B cell (primary cell): ENCODE data around the gene SHISA7. TPM values are rescaled to one million over a fixed set of nuclear protein-coding genes. Genes with fewer than 3 reads are reported as not detected.
A peak's percentile ranks its signal among the peaks of the same experiment; 100 is the strongest.

Experiments
- ATAC-seq: fragments of 200-7000 bp; cut with Tn5 transposase; one replicate; pipeline ENCODE4 v1.10.0; 2021; ENCODE audit warnings: low read depth, mild to moderate bottlenecking, moderate number of reproducible peaks, moderate library complexity
- CTCF ChIA-PET: fragments of 350-600 bp; sonication (Branson Sonifier 250); formaldehyde crosslinking; loops from one replicate; lab custom pipeline; 2021; ENCODE audit warnings: antibody characterized with exemption, inconsistent platforms; lab: Charles Lee
- POLR2A ChIA-PET: fragments of 350-600 bp; sonication (Branson Sonifier 250); formaldehyde crosslinking; loops from one replicate; lab custom pipeline; 2021; ENCODE audit warnings: antibody characterized with exemption; lab: Charles Lee
- DNase-seq: peaks from one replicate; pipeline ENCODE4 v3.0.0; 2013
- H2AFZ ChIP-seq: 2 replicates; pipeline ENCODE4 v1.6.1; 2012; ENCODE audit warnings: mild to moderate bottlenecking, low read depth, low read length; ENCODE audit not compliant: insufficient read depth, poor library complexity, severe bottlenecking
- H3K27ac ChIP-seq, 2 donors: 1 replicate in 1 of 2; 2 replicates in 1 of 2; pipeline ENCODE4 v1.5.1; 2012 to 2013; ENCODE audit warnings: low read length in 2 of 2, mild to moderate bottlenecking in 2 of 2, moderate library complexity in 1 of 2
- H3K27me3 ChIP-seq, 4 experiments: fragments of 200-600 bp in 1 of 4; sonication (generic) in 1 of 4; replicated peaks in 1 of 4; 1 replicate in 2 of 4; 2 replicates in 2 of 4; pipeline versions ENCODE4 v1.6.1 to v1.7.0; 2013 to 2016; ENCODE audit warnings: low read length in 3 of 4, mild to moderate bottlenecking in 2 of 4, mixed read lengths in 1 of 4, moderate library complexity in 1 of 4; ENCODE audit not compliant: insufficient read depth in 4 of 4, control insufficient read depth in 3 of 4; ENCODE audit errors: control extremely low read depth in 1 of 4
- H3K36me3 ChIP-seq, 2 experiments: replicated peaks in 1 of 2; 1 replicate in 1 of 2; 2 replicates in 1 of 2; pipeline versions ENCODE4 v1.6.1 to v1.7.1; 2013; ENCODE audit warnings: low read length in 1 of 2; ENCODE audit not compliant: insufficient read depth in 2 of 2, control insufficient read depth in 1 of 2; ENCODE audit errors: control extremely low read depth in 1 of 2, extremely low read depth in 1 of 2
- H3K4me1 ChIP-seq, 2 donors: fragments of 200-600 bp in 1 of 2; sonication (generic) in 1 of 2; 1 replicate in 1 of 2; 2 replicates in 1 of 2; pipeline versions ENCODE4 v1.5.1 to v1.6.1; 2013 to 2017; ENCODE audit warnings: low read length in 2 of 2; ENCODE audit not compliant: control insufficient read depth in 2 of 2, insufficient read depth in 2 of 2
- H3K4me2 ChIP-seq: replicated peaks from 2 replicates; pipeline ENCODE3; 2012; ENCODE audit warnings: mild to moderate bottlenecking, low read depth, low read length; ENCODE audit not compliant: poor library complexity, severe bottlenecking
- H3K4me3 ChIP-seq, 5 experiments: fragments of 200-600 bp in 1 of 5; sonication (generic) in 1 of 5; 1 replicate in 3 of 5; 2 replicates in 2 of 5; pipeline versions ENCODE4 v1.5.1 to v1.7.0; 2011 to 2016; ENCODE audit warnings: low read length in 4 of 5, mild to moderate bottlenecking in 4 of 5, low read depth in 2 of 5, control low read depth in 1 of 5, moderate library complexity in 1 of 5; ENCODE audit not compliant: insufficient read depth in 1 of 5; ENCODE audit errors: control extremely low read depth in 1 of 5, extremely low read depth in 1 of 5
- H3K79me2 ChIP-seq: fragments of 200-600 bp; sonication (generic); one replicate; pipeline ENCODE4 v1.6.0; 2016; ENCODE audit warnings: low read length; ENCODE audit not compliant: control insufficient read depth, insufficient read depth
- H3K9ac ChIP-seq: fragments of 200-600 bp; sonication (generic); 2 replicates; pipeline ENCODE4 v1.6.1; 2017; ENCODE audit warnings: mild to moderate bottlenecking, low read length, moderate library complexity
- H3K9me3 ChIP-seq, 3 donors: one replicate each; pipeline versions ENCODE4 v1.6.1 to v1.7.1; 2013; ENCODE audit warnings: low read length in 2 of 3; ENCODE audit not compliant: control insufficient read depth in 2 of 3, insufficient read depth in 1 of 3; ENCODE audit errors: control extremely low read depth in 1 of 3
- H4K20me1 ChIP-seq: 2 replicates; pipeline ENCODE4 v1.6.0; 2012; ENCODE audit warnings: mild to moderate bottlenecking, low read length; ENCODE audit not compliant: insufficient read depth, control insufficient read depth, poor library complexity, severe bottlenecking
- H3K27ac Mint-ChIP-seq: one replicate; pipeline ENCODE4 v1.8.0; 2021; ENCODE audit warnings: mixed read lengths
- H3K27me3 Mint-ChIP-seq: one replicate; pipeline ENCODE4 v1.8.0; 2021; ENCODE audit warnings: mixed read lengths
- H3K4me1 Mint-ChIP-seq: one replicate; pipeline ENCODE4 v1.8.0; 2021; ENCODE audit warnings: mixed read lengths
- H3K4me3 Mint-ChIP-seq: one replicate; pipeline ENCODE4 v1.8.0; 2021; ENCODE audit warnings: mixed read lengths
- H3K9me3 Mint-ChIP-seq: one replicate; pipeline ENCODE4 v1.8.0; 2022; ENCODE audit warnings: mixed read lengths; ENCODE audit not compliant: insufficient read depth
- CTCF ChIP-seq: fragments of 200-600 bp; IDR thresholded peaks from one replicate; pipeline ENCODE4 v1.8.0; 2022; ENCODE audit warnings: antibody characterized with exemption, mild to moderate bottlenecking
- EZH2 ChIP-seq: IDR thresholded peaks from 2 replicates; pipeline ENCODE4 v1.6.1; 2012; ENCODE audit warnings: borderline replicate concordance, low read depth, mild to moderate bottlenecking, moderate library complexity, low read length; ENCODE audit not compliant: insufficient read depth, poor library complexity, severe bottlenecking
- WGBS: methylation state at CpG from one replicate; pipeline ENCODE4 v1.1.5; 2013; ENCODE audit warnings: missing lambda C conversion rate; ENCODE audit not compliant: insufficient coverage; 5-methylcytosine and 5-hydroxymethylcytosine counted together
- intact Hi-C: fragments of 100-400 bp; cut with micrococcal nuclease; formaldehyde crosslinking; loops from one replicate; pipeline ENCODE4 v1.10.0; 2022
- polyA plus RNA-seq: library from polyadenylated mRNA; depleted of rRNA; stranded (reverse); fragments of >200 nt; gene quantifications from 2 replicates; pipeline ENCODE4 v1.2.3, GENCODE V29; 2012
- total RNA-seq, 2 donors: library from RNA; stranded (reverse); fragments of 120-200 nt in 1 of 2; gene quantifications; 1 replicate in 1 of 2; 2 replicates in 1 of 2; pipeline versions ENCODE4 v1.2.3 to v1.2.4, GENCODE V29; 2013 to 2022

The SHISA7 gene
- total and polyA plus RNA-seq, 2 donors (not counting 1 experiment from before 2014, with no cell fraction given): 0.06 TPM; not detected in 1

DNA sequence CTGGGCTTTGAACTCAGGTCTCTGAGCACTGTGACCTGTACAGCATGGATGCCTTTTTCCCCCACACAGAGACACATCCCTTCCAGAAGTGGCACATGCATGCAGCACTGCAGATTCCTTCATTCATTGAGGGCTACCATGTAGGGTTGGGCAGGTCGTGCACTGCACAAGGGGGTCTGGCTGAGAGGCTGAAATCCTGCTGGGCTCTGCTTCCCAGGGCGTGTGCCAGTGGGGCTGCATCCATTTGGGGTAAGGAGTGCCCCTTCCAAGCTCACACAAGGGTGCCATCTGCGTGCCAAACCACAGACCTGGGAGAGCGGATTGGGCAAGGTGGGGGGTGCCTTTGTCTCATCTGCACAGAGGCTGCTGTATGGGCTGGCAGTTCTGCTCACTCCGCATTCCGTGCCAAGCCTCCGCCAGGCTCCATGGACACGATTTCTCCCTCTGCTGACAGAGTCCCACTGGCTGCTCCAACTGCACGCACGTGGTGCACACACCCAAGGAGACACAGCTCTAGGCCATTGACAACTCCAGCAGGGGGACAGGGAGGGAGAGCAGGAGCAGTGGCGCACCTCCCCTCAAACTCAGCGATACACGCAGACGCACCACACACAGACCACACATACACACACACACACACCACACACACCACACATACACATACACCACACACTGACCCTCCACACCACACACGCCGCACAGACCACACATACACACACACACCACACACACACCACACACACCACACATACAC lies 4.5 kb upstream of the SHISA7 start:
- Histone ChIP-seq H3K9ac (no peak overlapping the region), H3K27ac (no peak overlapping the region), H3K36me3 (no peaks in the 10 kb centered on the region), H3K27me3 (peaks cover 0 to 56% (median 22%) of the 10 kb centered on the region in 4 experiments), H3K79me2 (no peaks in the 10 kb centered on the region), H3K4me1 (peaks cover 15 to 19% of the 10 kb centered on the region in 2 donors), H2AFZ (no peak overlapping the region), H3K4me2 (no peak overlapping the region), H4K20me1 (no peaks in the 10 kb centered on the region), H3K9me3 (peaks cover 0 to 10% (median 0%) of the 10 kb centered on the region in 3 donors), H3K4me3 (no peak overlapping the region)
- ATAC-seq (peak; percentile 29), DNase-seq (peak; percentile 28)
- no peaks in the 10 kb centered on the region for H3K9me3 Mint-ChIP-seq
- intact Hi-C loops: no loop called here
- TF ChIP-seq EZH2 (no peak), CTCF (no peak)
- no peak overlapping the region for H3K27ac Mint-ChIP-seq
- peaks cover 14% of the 10 kb centered on the region for H3K4me1 Mint-ChIP-seq
- POLR2A ChIA-PET: interaction anchor here (0.6 kb wide), 1 partner anchor 108 kb away, joined by 6 read pairs; no protein-coding TSS in a partner anchor
- WGBS: 47% methylated on average over 10 of the region's 16 CpGs
- no peak overlapping the region for H3K4me3 Mint-ChIP-seq
- H3K27me3 Mint-ChIP-seq: peaks cover 38% of the 10 kb centered on the region
- CTCF ChIA-PET: no interaction called here

- Histone ChIP-seq H3K27ac (no peak overlapping the region), H3K4me2 (no peak overlapping the region), H3K9ac (no peak overlapping the region), H3K36me3 (no peaks in the 10 kb centered on the region), H3K4me3 (no peak overlapping the region), H4K20me1 (no peaks in the 10 kb centered on the region), H2AFZ (no peak overlapping the region), H3K9me3 (no peaks in the 10 kb centered on the region), H3K79me2 (no peaks in the 10 kb centered on the region), H3K4me1 (peaks cover 13 to 17% of the 10 kb centered on the region in 2 donors), H3K27me3 (peaks cover 0 to 55% (median 22%) of the 10 kb centered on the region in 4 experiments)
- Mint-ChIP-seq H3K27me3 (peaks cover 43% of the 10 kb centered on the region), H3K27ac (no peak overlapping the region), H3K4me1 (peaks cover 18% of the 10 kb centered on the region), H3K9me3 (no peaks in the 10 kb centered on the region), H3K4me3 (no peak overlapping the region)
- intact Hi-C loops: no loop called here
- DNase-seq (no peak), ATAC-seq (no peak)
- WGBS: 85% methylated on average over 6 of the region's 8 CpGs
- ChIA-PET POLR2A (no interaction called here), CTCF (interaction anchor here (0.9 kb wide), 1 partner anchor 305 kb away, joined by 3 read pairs; no protein-coding TSS in a partner anchor)
- TF ChIP-seq CTCF (no peak), EZH2 (no peak)
Measured at GRCh38 chr19:55446060-55446459, 3.0 kb upstream of the SHISA7 start.
